Activated CD8-positive, alpha-beta memory T cell treated with anti-CD3 and anti-CD28 coated beads, Interleukin-2, amount 50 U/mL, for 1 hour (primary cell): ENCODE results near the gene LEPROT.
"Not testable (repeated sequence)": the region's sequence is repeated elsewhere in the genome, so short reads cannot be mapped to it uniquely, and the experiment has no call there.

Experiments used
- DNase-seq: peaks from one replicate; pipeline ENCODE4 v3.0.0-alpha.2; 2020; ENCODE audit errors: extremely low read depth

The LEPROT gene

DNA sequence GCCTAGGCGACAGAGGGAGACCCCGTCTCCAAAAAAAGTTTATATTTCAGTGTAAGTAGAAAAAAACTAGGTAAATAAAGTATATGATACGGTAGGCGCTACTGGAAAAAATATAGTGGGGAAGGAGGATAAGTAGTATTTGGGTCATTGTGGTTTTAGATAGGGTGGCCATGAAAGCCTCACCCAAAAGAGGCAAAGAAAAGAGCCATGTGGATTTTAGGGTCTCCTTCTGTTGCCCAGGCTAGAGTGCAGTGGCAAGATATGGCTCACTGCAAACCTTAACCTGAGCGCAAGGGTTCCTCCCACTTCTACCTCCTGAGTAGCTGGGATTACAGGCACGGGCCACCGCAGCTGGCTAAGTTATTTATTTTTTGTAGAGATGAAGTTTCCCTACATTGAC is 17.1 kb downstream of the LEPROT start:
- DNase-seq = no peak

DNA sequence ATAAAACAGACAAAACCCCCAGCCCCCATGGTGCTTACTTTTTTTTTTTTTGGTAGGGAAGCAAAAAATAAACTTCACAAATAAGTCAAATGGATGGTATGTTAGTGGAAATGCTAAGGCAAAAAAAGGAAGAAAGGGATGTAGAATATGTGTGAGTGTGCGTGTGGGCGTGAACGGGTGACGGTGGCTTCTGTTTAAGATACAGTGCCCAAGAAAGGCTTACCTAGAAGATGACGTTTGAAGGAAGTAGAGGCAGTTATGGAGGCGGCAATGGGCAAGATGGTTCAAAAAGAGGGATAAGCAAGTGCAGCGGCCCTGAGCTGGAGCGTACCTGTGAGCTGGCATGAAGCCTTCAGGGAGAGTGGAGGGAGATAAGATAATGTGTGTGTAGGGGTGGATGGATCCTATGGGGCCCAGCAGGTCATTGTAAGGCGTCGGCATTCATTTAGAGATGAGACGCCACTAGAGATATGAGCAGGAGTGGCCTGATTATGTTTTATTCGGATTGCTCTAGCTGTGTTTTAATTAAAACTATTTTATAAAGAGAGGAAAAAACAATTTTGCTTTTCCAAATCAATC is 19.9 kb downstream of the LEPROT start:
- no peak for DNase-seq

DNA sequence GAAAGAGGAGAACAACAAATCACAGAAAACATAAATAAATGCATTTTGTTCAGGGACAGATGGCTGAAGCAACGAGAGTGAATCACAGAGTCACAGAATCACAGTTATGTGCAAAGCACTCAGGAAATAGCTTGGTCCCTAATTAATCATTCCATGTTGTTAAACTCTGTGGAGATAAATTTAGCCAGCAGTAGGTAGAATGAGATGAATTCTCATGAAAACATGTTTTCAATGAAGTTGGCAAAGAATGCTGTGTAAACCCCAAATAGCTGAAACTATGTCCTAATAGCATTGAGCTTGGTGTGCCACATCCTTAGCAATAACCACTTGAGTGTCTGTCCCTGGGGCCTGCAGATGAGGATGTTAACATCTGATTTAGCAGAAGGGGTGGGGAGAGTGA is 20.4 kb downstream of the LEPROT start:
- DNase-seq = no peak

DNA sequence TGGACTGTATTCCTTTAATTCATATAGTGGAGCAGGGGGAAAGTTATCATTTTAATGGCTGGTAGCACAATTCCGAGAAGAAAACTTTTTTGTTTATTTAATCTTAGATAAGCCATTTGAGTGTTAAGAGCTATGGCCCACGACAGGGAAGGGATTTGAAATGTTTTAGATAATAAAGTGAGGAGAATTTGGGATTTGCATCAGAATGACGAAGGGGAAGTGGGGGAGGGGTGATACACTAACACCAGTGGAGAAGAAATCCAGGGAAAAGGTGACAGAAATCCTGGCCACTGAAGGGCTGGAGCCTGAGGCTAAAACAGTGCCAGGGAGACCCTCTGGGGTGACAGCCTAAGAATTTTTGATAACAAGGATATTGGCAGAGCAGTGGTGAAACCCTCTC is 21.0 kb downstream of the LEPROT start:
- no peak for DNase-seq

DNA sequence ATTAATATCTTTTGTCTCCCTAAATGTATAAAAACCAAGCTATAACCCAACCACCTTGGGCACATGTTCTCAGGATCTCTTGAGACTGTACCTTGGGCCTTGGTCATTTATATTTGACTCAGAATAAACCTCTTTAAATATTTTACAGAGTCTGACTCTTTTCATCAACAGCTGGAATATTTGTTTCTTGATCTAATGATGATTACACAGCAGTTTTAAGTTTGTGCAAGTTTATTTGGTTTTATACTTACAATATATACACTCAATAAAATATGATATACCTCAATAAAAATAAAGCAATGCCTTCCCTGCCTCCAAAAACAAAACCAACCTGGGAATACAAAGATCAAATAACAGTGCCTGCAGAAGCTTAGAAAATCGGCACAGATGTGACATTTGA is 22.0 kb downstream of the LEPROT start:
- DNase-seq = no peak

DNA sequence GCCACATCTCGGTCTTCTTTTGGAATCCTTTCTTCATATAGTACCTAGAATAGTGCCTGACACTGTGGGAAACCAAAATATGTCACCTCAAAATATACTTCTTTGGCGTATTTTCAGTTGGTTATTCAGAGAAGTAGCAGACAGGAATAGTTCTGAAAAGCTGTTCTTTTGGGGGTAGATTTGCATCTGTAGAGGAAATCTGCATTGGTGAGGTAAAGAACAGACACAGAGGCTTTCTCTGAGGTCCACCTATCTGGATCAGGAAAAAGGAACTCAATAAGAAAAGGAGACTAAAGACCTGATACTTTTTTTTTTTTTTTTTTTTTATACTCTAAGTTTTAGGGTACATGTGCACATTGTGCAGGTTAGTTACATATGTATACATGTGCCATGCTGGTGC is 23.2 kb downstream of the LEPROT start:
- no peak for DNase-seq

DNA sequence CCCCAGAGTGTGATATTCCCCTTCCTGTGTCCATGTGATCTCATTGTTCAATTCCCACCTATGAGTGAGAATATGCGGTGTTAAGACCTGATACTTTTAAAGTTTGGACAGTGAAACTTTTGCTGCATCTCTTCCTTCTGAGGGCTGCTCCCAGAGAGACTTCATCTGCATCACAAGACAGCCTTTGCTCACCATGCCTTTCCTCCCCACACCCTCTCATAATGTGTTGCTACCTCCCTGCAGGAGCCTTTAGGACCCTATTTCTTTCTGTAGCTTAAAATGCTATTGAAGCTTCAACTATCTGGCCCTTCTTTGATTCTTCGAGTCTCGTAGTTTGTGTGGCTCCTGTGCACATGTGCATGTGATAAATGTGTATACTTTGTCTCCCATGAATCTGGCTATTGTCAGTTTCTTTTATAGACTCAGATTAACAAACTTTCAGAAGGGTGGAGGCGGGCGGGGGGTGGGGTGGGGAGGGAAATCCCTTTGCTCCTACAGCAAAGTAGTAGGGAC is 23.7 kb downstream of the LEPROT start:
- no peak for DNase-seq

DNA sequence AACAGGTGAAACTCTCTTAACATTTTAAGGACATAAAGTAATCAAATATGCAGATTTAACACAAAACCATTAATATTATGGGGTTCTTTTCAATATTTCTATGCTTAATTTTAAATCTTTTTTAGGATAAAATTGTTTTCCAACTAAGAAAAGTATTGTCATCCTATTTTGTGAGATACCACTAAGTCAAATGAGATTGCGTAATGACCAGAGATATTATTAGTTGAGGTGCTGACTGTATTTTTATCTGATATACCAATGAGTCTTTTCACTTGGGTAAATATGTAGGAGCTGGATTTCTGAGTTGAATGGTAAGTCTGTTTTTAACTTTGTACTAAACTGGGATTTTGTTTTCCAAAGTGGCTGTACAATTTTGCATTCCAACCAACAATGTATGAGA is 25.4 kb downstream of the LEPROT start:
- DNase-seq = no peak

DNA sequence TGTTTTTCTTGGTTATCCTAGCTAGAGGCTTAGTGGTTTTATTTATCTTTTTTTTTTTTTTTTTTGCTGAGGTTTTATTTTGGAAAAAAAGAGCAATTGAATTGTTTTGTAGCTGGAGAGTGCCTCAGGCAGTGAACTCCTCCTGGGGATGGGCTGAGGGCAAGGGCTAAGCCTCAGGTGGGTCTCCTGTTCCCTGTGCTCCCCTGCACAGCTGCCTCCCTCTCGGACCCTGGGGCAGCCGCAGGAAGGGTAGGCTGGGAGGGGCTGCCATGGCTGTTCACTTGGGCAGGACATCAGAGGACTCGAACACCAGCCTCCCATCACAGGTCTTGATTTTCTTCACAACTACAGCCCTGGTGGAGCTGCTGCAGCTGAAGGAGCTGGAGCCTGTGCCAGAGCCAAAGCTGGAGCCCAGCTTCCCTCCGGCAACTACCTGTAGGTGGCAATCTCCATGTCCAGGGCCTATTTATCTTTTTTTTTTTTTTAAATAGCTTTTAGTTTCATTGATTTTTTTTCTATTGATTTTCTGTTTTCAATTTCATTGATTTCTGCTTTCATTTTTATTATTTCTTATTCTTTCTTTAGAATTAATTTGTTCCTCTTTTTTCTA is 28.9 kb downstream of the LEPROT start:
- no peak for DNase-seq

DNA sequence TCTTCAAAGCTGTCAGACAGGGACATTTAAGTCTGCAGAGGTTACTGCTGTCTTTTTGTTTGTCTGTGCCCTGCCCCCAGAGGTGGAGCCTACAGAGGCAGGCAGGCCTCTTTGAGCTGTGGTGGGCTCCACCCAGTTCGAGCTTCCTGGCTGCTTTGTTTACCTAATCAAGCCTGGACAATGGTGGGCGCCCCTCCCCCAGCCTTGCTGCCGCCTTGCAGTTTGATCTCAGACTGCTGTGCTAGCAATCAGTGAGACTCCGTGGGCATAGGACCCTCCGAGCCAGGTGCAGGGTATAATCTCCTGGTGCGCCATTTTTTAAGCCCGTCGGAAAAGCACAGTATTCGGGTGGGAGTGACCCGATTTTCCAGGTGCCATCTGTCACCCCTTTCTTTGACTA is 35.2 kb downstream of the LEPROT start:
- DNase-seq = not testable (repeated sequence)

DNA sequence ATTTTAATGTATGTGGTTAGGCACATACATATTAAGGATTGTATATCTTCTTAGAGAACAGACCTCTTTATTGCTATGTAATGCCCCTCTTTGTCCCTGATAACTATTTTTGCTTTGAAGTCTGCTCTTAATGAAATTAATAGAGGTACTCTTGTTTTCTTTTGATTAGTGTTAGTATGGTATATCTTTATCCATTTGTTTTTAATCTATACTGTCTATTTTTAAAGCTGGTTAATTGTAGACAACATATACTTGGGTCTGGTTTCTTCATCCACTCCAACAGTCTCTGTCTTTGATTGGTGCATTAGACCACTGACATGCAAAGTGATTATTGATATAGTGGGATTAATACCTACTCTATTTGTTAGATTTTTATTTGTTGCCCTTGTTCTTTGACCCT is 36.0 kb downstream of the LEPROT start:
- no peak for DNase-seq

DNA sequence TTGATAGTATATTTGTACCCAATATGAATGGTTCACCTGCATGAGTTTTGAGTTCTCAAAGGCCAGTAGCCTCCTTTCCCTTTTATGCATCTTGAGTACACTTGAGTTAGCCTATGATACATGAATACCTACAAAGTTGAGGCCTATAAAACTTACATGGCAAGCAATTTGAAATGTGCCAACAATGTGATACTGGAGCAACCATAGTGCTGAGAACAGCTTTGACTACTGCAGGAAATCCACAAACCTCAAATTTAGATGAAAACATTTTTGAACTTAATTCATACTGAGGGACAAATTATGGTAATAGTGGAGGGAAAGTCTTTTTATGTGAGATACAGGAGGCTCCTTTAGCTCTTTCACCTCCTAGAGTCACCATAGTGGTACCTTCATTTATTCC is 37.4 kb downstream of the LEPROT start:
- DNase-seq = no peak

DNA sequence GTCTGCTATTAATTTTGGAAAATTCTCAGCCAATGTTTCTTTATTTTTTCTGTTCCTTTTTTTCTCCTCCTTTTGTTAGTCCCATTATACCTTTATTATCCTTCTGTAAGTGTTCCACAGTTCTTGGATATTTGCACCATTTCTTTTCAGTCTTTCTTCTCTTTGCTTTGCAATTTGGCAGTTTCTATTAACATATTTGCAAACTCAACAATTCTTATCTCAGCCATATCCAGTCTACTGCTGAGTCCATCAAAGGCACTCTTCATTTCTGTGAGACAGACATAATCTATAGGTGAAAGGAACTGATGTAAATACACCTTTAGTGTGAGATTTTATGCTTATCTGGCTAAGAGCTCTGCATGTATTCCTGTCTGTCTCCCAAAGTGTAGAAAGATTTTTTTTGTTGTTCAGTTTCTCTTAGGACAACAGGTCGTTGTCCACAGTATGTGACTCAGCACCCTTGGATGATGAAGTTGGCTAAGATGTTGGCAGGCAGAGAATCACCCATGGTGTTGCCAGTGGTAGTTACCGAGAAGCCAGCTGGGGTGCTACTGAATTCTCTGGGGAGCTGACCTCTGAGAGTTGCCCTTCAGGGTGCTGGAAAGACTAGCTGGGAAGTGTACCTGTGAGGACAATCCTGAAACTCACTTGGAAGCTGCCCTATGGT is 38.4 kb downstream of the LEPROT start:
- DNase-seq = no peak

DNA sequence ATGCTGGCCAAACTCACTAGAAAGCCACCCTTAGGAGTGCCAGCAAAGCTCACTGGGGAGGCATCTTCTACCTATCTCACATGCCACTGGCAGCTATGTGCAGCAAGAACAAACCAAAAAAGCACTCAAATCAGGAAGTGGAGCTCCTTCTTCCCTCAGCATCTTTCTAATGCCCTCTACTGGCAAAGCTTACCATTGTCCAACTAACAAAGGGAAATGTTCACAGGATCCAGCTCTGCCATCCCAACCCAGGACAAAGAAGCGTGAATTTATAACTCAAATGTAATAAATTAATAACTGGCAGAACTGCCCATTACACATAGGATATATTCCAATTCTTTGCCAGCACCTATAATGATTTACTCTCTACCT is 38.9 kb downstream of the LEPROT start:
- no peak for DNase-seq

DNA sequence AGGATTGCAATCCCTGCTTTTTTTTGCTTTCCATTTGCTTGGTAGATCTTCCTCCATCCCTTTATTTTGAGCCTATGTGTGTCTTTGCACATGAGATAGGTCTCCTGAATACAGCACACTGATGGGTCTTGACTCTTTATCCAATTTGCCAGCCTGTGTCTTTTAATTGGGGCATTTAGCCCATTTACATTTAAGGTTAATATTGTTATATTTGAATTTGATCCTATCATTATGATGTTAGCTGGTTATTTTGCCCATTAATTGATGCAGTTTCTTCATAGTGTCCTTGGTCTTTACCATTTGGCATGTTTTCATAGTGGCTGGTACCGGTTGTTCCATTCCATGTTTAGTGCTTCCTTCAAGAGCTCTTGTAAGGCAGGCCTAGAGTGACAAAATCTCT is 45.4 kb downstream of the LEPROT start:
- not testable (repeated sequence) for DNase-seq

DNA sequence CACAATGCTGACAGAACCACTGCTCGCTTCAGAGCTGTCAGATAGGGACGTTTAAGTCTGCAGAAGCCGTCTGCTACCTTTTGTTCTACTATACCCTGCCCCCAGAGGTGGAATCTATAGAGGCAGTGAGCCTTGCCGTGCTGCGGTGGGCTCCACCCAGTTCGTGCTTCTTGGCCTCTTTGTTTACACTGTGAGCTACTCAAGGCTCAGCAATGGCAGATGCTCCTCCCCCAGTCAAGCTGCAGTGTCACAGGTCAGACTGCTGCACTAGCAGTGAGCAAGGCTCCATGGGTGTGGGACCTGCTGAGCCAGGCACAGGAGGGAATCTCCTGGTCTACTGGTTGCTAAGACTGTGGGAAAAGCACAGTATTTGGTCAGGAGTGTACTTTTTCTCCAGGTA is 47.1 kb downstream of the LEPROT start:
- DNase-seq = no peak

DNA sequence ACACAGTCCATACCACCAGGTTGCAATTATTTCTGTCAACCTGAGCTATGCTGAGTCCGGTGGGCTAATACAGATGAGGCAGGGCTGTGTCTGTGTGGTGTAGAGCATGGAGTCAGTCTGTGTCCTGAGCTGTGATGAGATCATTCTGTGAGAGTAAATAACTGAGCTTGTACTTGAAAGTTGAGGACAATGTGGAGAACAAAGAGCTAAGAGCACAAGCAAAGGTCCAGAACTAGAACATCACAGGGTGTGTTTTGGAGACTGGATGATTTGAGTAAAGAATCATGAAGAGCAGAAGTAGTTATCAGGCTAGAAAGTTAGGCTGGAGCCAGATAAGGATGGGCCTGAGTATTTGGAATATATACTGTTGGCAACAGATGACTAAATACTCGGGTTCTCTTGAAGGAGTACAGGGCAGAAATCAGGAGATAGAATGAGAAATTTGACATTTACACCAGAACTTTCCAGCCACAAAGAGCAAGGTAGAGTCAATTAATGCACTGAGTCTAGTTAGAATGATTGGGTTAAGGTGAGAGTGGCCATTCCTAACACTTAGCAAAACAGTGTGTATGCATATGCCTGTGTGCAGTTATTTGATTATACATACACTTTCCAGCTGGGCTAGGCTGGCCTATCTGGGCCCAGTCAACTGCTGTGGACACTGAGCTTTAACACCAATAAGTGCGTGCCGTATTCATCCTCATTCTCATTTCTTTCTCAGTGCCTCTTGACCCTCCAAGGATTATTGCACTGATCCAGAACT is 48.8 kb downstream of the LEPROT start:
- no peak for DNase-seq

DNA sequence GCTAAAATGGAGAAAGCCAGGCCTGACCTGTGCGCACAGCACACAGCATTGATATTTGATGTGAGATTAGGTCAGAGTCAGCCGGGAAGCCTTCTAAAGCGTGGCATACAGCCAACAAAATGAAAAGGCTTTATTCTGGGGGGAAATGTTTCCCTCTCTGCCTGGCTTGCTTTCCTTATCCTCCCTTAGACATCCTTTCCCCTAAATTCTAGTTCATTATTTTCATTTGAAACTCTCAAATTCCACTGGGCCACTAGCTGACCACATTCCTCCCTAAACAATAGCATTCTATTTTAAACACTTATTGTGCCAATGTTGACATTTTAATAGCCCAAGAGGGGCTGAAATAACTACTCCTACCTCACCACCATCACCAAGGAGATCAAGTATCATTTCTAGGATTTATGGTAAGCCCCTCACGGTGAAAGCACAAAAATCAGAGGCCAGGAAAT is 49.4 kb downstream of the LEPROT start:
- no peak for DNase-seq

DNA sequence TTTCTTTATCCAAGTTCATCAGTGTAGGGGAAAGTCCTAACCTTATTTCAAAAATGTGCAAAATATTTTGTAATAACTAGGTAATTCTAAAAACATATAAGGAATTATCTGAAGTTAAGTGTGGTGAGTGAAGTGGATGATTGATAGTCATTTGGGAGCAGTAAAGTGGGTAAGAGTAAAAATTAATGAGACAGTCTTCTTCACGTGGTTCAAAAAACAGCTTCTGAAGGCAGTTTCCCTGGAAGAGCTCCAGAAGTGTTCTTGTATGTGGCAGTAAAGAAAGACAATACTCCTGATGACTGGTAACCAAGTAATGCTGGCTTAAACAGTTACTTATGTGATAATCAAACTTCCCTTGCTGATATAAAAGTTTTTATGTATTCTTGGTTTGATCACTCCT is 50.3 kb downstream of the LEPROT start:
- DNase-seq = no peak

DNA sequence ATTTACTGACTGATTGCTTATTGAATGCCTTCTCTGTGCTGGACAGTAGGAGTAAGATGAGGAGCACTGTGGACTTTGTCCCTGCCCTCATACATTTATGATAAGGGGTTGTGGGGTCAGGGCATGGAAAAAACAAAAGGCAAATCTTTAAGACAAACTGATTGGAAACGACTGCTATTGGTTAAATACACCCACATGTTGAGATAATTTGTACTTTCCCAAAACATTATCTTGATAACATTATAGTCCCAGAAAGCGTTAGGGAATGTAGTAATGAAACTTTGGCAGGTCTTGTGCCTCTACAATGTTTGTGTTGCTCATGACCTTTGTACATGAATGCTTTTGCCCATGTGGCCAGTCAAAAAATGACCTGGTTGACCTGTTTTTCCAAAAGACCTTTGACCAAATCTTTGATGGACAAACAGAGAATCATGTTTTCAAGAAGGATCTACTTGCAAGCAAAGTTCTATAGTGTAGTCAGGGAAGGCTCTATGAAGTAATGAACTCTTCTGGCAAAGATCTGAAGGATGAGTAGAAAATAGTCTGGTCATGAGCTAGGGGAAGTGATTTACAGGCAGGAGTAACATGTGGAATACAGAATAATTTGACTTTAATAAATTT is 50.9 kb downstream of the LEPROT start:
- DNase-seq = no peak

DNA sequence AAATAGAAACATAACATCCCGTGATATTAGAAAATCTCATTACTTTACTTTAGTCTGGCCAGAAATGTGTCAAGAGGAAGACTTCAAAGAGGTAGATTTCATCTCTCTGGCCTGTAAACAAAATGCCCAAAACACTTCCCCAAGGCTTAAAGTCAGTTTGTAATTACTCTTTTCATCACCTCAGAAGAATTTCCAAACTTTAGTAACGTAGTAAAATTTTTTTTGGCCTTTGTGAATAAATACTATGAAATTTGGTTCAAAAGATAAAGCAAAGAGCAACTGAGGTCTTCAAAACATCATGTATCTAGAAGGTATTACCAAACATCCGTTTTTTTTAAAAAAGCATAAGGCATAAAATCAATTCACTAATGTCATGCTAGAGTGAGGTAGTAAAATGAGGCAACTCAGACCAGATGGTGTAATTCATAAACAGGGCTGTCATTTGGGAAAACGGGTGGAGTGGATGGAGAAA is 51.4 kb downstream of the LEPROT start:
- DNase-seq = no peak

DNA sequence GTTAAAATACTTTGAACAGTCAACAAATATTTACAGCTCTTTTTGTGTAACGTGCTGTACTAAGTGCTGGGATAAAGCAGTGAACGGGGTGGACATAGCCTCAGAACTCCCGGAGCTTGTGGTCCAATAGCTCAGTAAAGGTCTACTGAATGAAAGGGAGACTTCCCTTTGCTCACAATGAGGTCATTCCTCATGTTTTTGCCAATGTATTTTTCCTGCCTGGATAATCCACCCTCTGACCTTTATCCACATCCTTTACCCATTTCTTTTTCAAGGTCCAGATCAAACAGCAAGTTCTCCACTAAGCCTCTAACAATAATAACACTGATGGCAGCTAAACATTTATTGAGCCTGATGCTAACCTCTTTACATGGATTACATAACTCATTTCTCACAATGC is 55.9 kb downstream of the LEPROT start:
- no peak for DNase-seq
